Karpas-422 (cell line): ENCODE measurements around the gene ARTN. TPM values are rescaled to one million over a fixed set of nuclear protein-coding genes. Genes with fewer than 3 reads are reported as not detected.

ENCODE experiments used
- DNase-seq: peaks from one replicate; pipeline ENCODE4 v3.0.0-alpha.2; 2015
- H2AFZ ChIP-seq: fragments of 200-600 bp; sonication (generic); 2 replicates; pipeline ENCODE4 v1.6.1; 2014; ENCODE audit warnings: antibody characterized with exemption, low read length, mixed read lengths
- H3K27ac ChIP-seq: fragments of 200-600 bp; sonication (generic); 2 replicates; pipeline ENCODE4 v1.5.1; 2014; ENCODE audit warnings: mild to moderate bottlenecking, low read length, moderate library complexity
- H3K27me3 ChIP-seq: fragments of 200-600 bp; sonication (generic); 2 replicates; pipeline ENCODE4 v1.6.1; 2014; ENCODE audit warnings: low read length, mixed read lengths
- H3K36me3 ChIP-seq: fragments of 200-600 bp; sonication (generic); 2 replicates; pipeline ENCODE4 v1.6.1; 2014; ENCODE audit warnings: low read length, mixed read lengths; ENCODE audit not compliant: insufficient read depth
- H3K4me1 ChIP-seq: fragments of 200-600 bp; sonication (generic); 2 replicates; pipeline ENCODE4 v1.6.1; 2014; ENCODE audit warnings: mild to moderate bottlenecking, low read length, mixed read lengths
- H3K4me2 ChIP-seq: fragments of 200-600 bp; sonication (generic); 2 replicates; pipeline ENCODE4 v1.6.1; 2014; ENCODE audit warnings: low read length, low read depth, mild to moderate bottlenecking; ENCODE audit not compliant: poor library complexity, severe bottlenecking
- H3K4me3 ChIP-seq: fragments of 200-600 bp; sonication (generic); 2 replicates; pipeline ENCODE4 v1.5.1; 2014; ENCODE audit warnings: mild to moderate bottlenecking, antibody characterized with exemption, low read length, mixed read lengths
- H3K79me2 ChIP-seq: fragments of 200-600 bp; sonication (generic); 2 replicates; pipeline ENCODE4 v1.6.1; 2014; ENCODE audit warnings: mild to moderate bottlenecking, low read length, mixed read lengths
- H3K9ac ChIP-seq: fragments of 200-600 bp; sonication (generic); 2 replicates; pipeline ENCODE4 v1.6.0; 2014; ENCODE audit warnings: low read length
- H3K9me2 ChIP-seq: fragments of 200-600 bp; sonication (generic), shearing (Covaris generic); replicated peaks from 2 replicates; pipeline ENCODE4 v1.6.0; 2014; ENCODE audit warnings: mild to moderate bottlenecking, low read length, moderate library complexity; ENCODE audit not compliant: insufficient read depth
- H3K9me3 ChIP-seq: fragments of 300-700, 200-600 bp; sonication (generic); 2 replicates; pipeline ENCODE4 v1.6.1; 2014; ENCODE audit warnings: low read length, mixed read lengths
- H4K20me1 ChIP-seq: fragments of 200-600 bp; sonication (generic); 2 replicates; pipeline ENCODE4 v1.6.1; 2014; ENCODE audit warnings: mild to moderate bottlenecking, antibody characterized with exemption, low read length, low read depth; ENCODE audit not compliant: insufficient read depth
- total RNA-seq: library from RNA; depleted of rRNA; stranded (reverse); fragments of >200 nt; shearing (Covaris generic); gene quantifications from 2 replicates; pipeline ENCODE4 v1.2.3, GENCODE V29; 2014; ENCODE audit warnings: low replicate concordance; rRNA removed

Gene ARTN
- total RNA-seq, 1 experiment from 2014 or later, result not detected

- Histone ChIP-seq H4K20me1 (no peaks in the 10 kb centered on the region), H3K9me3 (no peaks in the 10 kb centered on the region), H3K9me2 (no peaks in the 10 kb centered on the region), H3K27me3 (no peaks in the 10 kb centered on the region), H3K4me1 (peaks cover 24% of the 10 kb centered on the region), H2AFZ (no peak overlapping the region), H3K79me2 (peaks cover 46% of the 10 kb centered on the region), H3K4me2 (no peak overlapping the region), H3K27ac (no peak overlapping the region), H3K4me3 (no peak overlapping the region), H3K9ac (no peak overlapping the region), H3K36me3 (no peaks in the 10 kb centered on the region)
- no peak for DNase-seq
Measured at GRCh38 chr1:43983253-43983899, 49.8 kb downstream of the ARTN start.

GRCh38 chr1:43984855-43985254, 51.3 kb downstream of the ARTN start:
- no peaks in the 10 kb centered on the region for H3K36me3 ChIP-seq
- H3K4me2 ChIP-seq, result no peak overlapping the region
- H2AFZ ChIP-seq, result no peak overlapping the region
- H3K4me1 ChIP-seq, result peaks cover 18% of the 10 kb centered on the region
- H3K4me3 ChIP-seq, result no peak overlapping the region
- H3K9ac ChIP-seq, result no peak overlapping the region
- no peaks in the 10 kb centered on the region for H4K20me1 ChIP-seq
- H3K79me2 ChIP-seq, result peaks cover 36% of the 10 kb centered on the region
- no peak for DNase-seq
- no peaks in the 10 kb centered on the region for H3K9me2 ChIP-seq
- no peaks in the 10 kb centered on the region for H3K27me3 ChIP-seq
- no peak overlapping the region for H3K27ac ChIP-seq
- H3K9me3 ChIP-seq, result no peaks in the 10 kb centered on the region

- no peak for DNase-seq
- Histone ChIP-seq H3K9me2 (no peaks in the 10 kb centered on the region), H3K27me3 (no peaks in the 10 kb centered on the region), H2AFZ (no peak overlapping the region), H3K9ac (no peak overlapping the region), H3K4me2 (no peak overlapping the region), H3K27ac (no peak overlapping the region), H4K20me1 (no peaks in the 10 kb centered on the region), H3K36me3 (no peaks in the 10 kb centered on the region), H3K4me1 (peaks cover 14% of the 10 kb centered on the region), H3K9me3 (no peaks in the 10 kb centered on the region), H3K4me3 (no peak overlapping the region), H3K79me2 (peaks cover 24% of the 10 kb centered on the region)
Measured at GRCh38 chr1:43985984-43986595, 52.5 kb downstream of the ARTN start.

- Histone ChIP-seq H3K4me2 (no peak overlapping the region), H3K9me2 (no peaks in the 10 kb centered on the region), H3K4me1 (peaks cover 13% of the 10 kb centered on the region), H4K20me1 (no peaks in the 10 kb centered on the region), H3K27ac (no peak overlapping the region), H3K27me3 (no peaks in the 10 kb centered on the region), H3K79me2 (peaks cover 18% of the 10 kb centered on the region), H3K36me3 (no peaks in the 10 kb centered on the region), H2AFZ (no peak overlapping the region), H3K4me3 (no peak overlapping the region), H3K9ac (no peak overlapping the region), H3K9me3 (no peaks in the 10 kb centered on the region)
- no peak for DNase-seq
Measured at GRCh38 chr1:43986712-43987111, 53.1 kb downstream of the ARTN start.

Other genes with a start within 250 kb of the ARTN start
- gene ST3GAL3, start 226.3 kb upstream of the ARTN start, total RNA-seq, result 19.4 and 33.1 TPM in 2 replicates
- 19.8 and 23.3 TPM in 2 replicates for gene IPO13, start 13.1 kb downstream of the ARTN start, total RNA-seq
- gene DPH2, start 36.2 kb downstream of the ARTN start, total RNA-seq, result 42.2 and 44.4 TPM in 2 replicates
- gene ATP6V0B, start 41.2 kb downstream of the ARTN start, total RNA-seq, result 386 and 447 TPM in 2 replicates
- 42.9 and 68.7 TPM in 2 replicates for gene B4GALT2, start 45.4 kb downstream of the ARTN start, total RNA-seq
- gene CCDC24, start 57.8 kb downstream of the ARTN start, total RNA-seq, result 28.1 and 34.7 TPM in 2 replicates
- 7.0 and 7.9 TPM in 2 replicates for gene SLC6A9, start 97.7 kb downstream of the ARTN start, total RNA-seq
- gene KLF17, start 185.0 kb downstream of the ARTN start, total RNA-seq, result not detected in 2 replicates
- not detected in 2 replicates for gene KLF18, start 207.8 kb downstream of the ARTN start, total RNA-seq